HepG2 (cell line): ENCODE results near the gene CD164L2. TPM values are rescaled to one million over a fixed set of nuclear protein-coding genes. Genes with fewer than 3 reads are reported as not detected.
A peak's percentile ranks its signal among the peaks of the same experiment; 100 is the strongest.

ENCODE experiments used
- CREM ChIP-seq, 2 experiments: sonication (generic) in 1 of 2; formaldehyde crosslinking in 1 of 2; IDR thresholded peaks; 2 replicates each; pipeline versions ENCODE4 v1.4.0 to v1.6.1; 2016 to 2020; ENCODE audit warnings: antibody characterized with exemption in 1 of 2, mild to moderate bottlenecking in 1 of 2, missing genetic modification reagents in 1 of 2
- EHMT2 ChIP-seq: fragments of 200-600 bp; sonication (generic); IDR thresholded peaks from 2 replicates; pipeline ENCODE4 v1.7.0; 2017; ENCODE audit warnings: antibody characterized with exemption, low read depth, low read length, borderline replicate concordance
- EZH2 ChIP-seq: conservative IDR thresholded peaks from 2 replicates; pipeline ENCODE4 v1.6.1; 2012; ENCODE audit warnings: mild to moderate bottlenecking, low read depth, low read length, moderate library complexity
- MTF1 ChIP-seq: sonication (generic); formaldehyde crosslinking; IDR thresholded peaks from 2 replicates; pipeline ENCODE4 v1.5.0; 2020; ENCODE audit warnings: missing genetic modification reagents
- NFKBIZ ChIP-seq: IDR thresholded peaks from 2 replicates; pipeline ENCODE4 v1.6.1; 2018; ENCODE audit warnings: missing genetic modification reagents, missing compliant biosample characterization
- RAD51 ChIP-seq: fragments of 450-650 bp; IDR thresholded peaks from 2 replicates; pipeline ENCODE4 v1.6.1; 2016; ENCODE audit warnings: borderline replicate concordance
- ZNF20 ChIP-seq: sonication (generic); formaldehyde crosslinking; IDR thresholded peaks from 2 replicates; pipeline ENCODE4 v1.4.0; 2020; ENCODE audit warnings: mild to moderate bottlenecking, moderate library complexity, missing genetic modification reagents
- ZNF350 ChIP-seq: sonication (generic); formaldehyde crosslinking; IDR thresholded peaks from 2 replicates; pipeline ENCODE4 v1.4.0; 2020; ENCODE audit warnings: mild to moderate bottlenecking, low read depth, missing genetic modification reagents, borderline replicate concordance
- ZNF496 ChIP-seq: sonication (generic); formaldehyde crosslinking; IDR thresholded peaks from 2 replicates; pipeline ENCODE4 v1.8.1; 2023; ENCODE audit warnings: mild to moderate bottlenecking, moderate library complexity, missing genetic modification reagents; ENCODE audit not compliant: insufficient replicate concordance
- ZNF577 ChIP-seq: sonication (generic); formaldehyde crosslinking; IDR thresholded peaks from 2 replicates; pipeline ENCODE4 v1.4.0; 2020; ENCODE audit warnings: mild to moderate bottlenecking, low read depth, missing genetic modification reagents, borderline replicate concordance
- ZNF768 ChIP-seq: sonication (generic); formaldehyde crosslinking; IDR thresholded peaks from 2 replicates; pipeline ENCODE4 v1.4.0; 2020; ENCODE audit warnings: missing genetic modification reagents
- ZNF777 ChIP-seq: sonication (generic); formaldehyde crosslinking; IDR thresholded peaks from 2 replicates; pipeline ENCODE4 v1.4.0; 2020; ENCODE audit warnings: missing genetic modification reagents
- ZNF816 ChIP-seq: sonication (generic); formaldehyde crosslinking; IDR thresholded peaks from 2 replicates; pipeline ENCODE4 v1.8.0; 2022; ENCODE audit warnings: missing genetic modification reagents, mild to moderate bottlenecking, borderline replicate concordance
- ZSCAN29 ChIP-seq: sonication (generic); formaldehyde crosslinking; conservative IDR thresholded peaks from 2 replicates; pipeline ENCODE4 v1.4.0; 2020; ENCODE audit warnings: mild to moderate bottlenecking, missing genetic modification reagents
- polyA plus RNA-seq, 8 experiments: library from polyadenylated mRNA; depleted of rRNA in 3 of 8; stranded (reverse) in 7 of 8; unstranded in 1 of 8; fragments of >200 nt; fragmentation: Illumina TruSeq in 4 of 8; extraction: Trizol in 4 of 8; gene quantifications; 2 replicates each; pipeline versions ENCODE4 v1.2.1 to v1.2.3, GENCODE V29; 2011 to 2016; ENCODE audit warnings: low read depth in 4 of 8, missing spikeins in 1 of 8, mixed read lengths in 1 of 8; ENCODE audit not compliant: insufficient read depth in 1 of 8
- total RNA-seq, 5 experiments: library from RNA; depleted of rRNA; stranded (reverse); fragments of >200 nt; fragmentation: Illumina TruSeq; extraction: Trizol; gene quantifications; 2 replicates each; pipeline ENCODE4 v1.2.3, GENCODE V29; 2016; ENCODE audit warnings: low read depth in 1 of 5
- TF ChIP-seq, protein P1 (sequence below): sonication (generic); formaldehyde crosslinking; IDR thresholded peaks from 2 replicates; pipeline ENCODE4 v1.5.0; 2020; ENCODE audit warnings: missing genetic modification reagents
- TF ChIP-seq, protein P2 (sequence below): sonication (generic); formaldehyde crosslinking; IDR thresholded peaks from 2 replicates; pipeline ENCODE4 v1.5.1; 2020; ENCODE audit warnings: mild to moderate bottlenecking, missing genetic modification reagents, moderate library complexity
- TF ChIP-seq, protein P3 (sequence below): sonication (generic); formaldehyde crosslinking; IDR thresholded peaks from 2 replicates; pipeline ENCODE4 v1.9.0; 2021; ENCODE audit warnings: missing genetic modification reagents, mild to moderate bottlenecking, borderline replicate concordance
- TF ChIP-seq, protein P4 (sequence below): sonication (generic); formaldehyde crosslinking; IDR thresholded peaks from 2 replicates; pipeline ENCODE4 v1.5.0; 2020; ENCODE audit warnings: missing genetic modification reagents
- TF ChIP-seq, protein P5 (sequence below): IDR thresholded peaks from 2 replicates; pipeline ENCODE4 v1.6.1; 2016; ENCODE audit warnings: missing compliant biosample characterization, missing genetic modification reagents, borderline replicate concordance

Gene CD164L2
- total and polyA plus RNA-seq, 2 of the 13 experiments (the other 11 are each of a cell fraction or from before 2014, with no cell fraction given) = not detected

DNA sequence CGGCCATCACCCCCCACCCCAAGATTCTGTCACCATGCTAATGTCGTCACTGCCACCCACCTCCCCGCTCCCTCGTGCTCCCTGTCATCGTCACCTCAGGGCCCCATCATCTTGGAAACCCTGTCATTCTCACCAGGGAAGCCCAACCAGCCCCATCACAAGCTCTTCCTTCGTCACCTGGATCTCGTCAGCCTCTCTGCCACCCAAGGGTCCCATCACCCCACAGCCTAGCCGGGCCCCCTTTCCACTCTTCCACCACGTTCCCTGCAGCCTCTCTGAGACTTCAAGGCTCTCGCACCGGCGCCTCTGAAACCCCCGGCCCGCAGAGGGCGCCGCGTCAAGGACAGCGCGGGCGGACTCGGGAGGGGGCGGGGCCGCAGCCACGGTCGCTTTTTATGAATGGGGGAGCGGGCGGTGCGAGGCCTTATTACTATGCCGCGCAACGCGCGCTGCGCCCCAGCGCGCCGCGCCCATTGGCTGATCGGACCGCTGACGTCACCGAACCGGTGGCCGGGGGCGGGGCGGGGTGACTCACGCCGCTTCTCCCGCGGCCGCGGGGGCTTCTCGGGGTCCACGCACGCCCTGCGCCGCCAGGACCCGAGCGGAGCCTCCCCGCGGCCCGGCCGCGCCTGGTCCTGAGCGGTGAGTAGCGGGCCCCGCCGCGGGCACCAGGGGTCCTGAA is 9.1 kb upstream of the CD164L2 start, which contains the start of gene GPR3 (continued):
- TF ChIP-seq, protein P1, sequence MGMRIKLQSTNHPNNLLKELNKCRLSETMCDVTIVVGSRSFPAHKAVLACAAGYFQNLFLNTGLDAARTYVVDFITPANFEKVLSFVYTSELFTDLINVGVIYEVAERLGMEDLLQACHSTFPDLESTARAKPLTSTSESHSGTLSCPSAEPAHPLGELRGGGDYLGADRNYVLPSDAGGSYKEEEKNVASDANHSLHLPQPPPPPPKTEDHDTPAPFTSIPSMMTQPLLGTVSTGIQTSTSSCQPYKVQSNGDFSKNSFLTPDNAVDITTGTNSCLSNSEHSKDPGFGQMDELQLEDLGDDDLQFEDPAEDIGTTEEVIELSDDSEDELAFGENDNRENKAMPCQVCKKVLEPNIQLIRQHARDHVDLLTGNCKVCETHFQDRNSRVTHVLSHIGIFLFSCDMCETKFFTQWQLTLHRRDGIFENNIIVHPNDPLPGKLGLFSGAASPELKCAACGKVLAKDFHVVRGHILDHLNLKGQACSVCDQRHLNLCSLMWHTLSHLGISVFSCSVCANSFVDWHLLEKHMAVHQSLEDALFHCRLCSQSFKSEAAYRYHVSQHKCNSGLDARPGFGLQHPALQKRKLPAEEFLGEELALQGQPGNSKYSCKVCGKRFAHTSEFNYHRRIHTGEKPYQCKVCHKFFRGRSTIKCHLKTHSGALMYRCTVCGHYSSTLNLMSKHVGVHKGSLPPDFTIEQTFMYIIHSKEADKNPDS (CRISPR knock-in tag) = no peak
- TF ChIP-seq, protein P2, sequence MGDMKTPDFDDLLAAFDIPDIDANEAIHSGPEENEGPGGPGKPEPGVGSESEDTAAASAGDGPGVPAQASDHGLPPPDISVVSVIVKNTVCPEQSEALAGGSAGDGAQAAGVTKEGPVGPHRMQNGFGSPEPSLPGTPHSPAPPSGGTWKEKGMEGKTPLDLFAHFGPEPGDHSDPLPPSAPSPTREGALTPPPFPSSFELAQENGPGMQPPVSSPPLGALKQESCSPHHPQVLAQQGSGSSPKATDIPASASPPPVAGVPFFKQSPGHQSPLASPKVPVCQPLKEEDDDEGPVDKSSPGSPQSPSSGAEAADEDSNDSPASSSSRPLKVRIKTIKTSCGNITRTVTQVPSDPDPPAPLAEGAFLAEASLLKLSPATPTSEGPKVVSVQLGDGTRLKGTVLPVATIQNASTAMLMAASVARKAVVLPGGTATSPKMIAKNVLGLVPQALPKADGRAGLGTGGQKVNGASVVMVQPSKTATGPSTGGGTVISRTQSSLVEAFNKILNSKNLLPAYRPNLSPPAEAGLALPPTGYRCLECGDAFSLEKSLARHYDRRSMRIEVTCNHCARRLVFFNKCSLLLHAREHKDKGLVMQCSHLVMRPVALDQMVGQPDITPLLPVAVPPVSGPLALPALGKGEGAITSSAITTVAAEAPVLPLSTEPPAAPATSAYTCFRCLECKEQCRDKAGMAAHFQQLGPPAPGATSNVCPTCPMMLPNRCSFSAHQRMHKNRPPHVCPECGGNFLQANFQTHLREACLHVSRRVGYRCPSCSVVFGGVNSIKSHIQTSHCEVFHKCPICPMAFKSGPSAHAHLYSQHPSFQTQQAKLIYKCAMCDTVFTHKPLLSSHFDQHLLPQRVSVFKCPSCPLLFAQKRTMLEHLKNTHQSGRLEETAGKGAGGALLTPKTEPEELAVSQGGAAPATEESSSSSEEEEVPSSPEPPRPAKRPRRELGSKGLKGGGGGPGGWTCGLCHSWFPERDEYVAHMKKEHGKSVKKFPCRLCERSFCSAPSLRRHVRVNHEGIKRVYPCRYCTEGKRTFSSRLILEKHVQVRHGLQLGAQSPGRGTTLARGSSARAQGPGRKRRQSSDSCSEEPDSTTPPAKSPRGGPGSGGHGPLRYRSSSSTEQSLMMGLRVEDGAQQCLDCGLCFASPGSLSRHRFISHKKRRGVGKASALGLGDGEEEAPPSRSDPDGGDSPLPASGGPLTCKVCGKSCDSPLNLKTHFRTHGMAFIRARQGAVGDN (CRISPR knock-in tag) = peak; percentile 84
- TF ChIP-seq ZNF350 (CRISPR knock-in tag) (no peak; the same call in 1 of the 2 replicates), ZNF768 (no peak), ZNF777 (CRISPR knock-in tag) (0 out of 2 replicates have a peak, but pooled peaks have one; percentile 16), EHMT2 (no peak), MTF1 (CRISPR knock-in tag) (no peak), EZH2 (no peak), RAD51 (no peak), ZNF577 (CRISPR knock-in tag) (no peak), CREM (IDR thresholded peaks at IDR 0.05) (peak; percentile 26; the same call in 1 of the 2 replicates), CREM (CRISPR knock-in tag; IDR thresholded peaks at IDR 0.05) (no peak), ZSCAN29 (CRISPR knock-in tag) (no peak), ZNF20 (CRISPR knock-in tag) (no peak), ZNF496 (CRISPR knock-in tag) (no peak), NFKBIZ (no peak), ZNF816 (CRISPR knock-in tag) (0 out of 2 replicates have a peak, but pooled peaks have one; percentile 49)
- TF ChIP-seq, protein P3, sequence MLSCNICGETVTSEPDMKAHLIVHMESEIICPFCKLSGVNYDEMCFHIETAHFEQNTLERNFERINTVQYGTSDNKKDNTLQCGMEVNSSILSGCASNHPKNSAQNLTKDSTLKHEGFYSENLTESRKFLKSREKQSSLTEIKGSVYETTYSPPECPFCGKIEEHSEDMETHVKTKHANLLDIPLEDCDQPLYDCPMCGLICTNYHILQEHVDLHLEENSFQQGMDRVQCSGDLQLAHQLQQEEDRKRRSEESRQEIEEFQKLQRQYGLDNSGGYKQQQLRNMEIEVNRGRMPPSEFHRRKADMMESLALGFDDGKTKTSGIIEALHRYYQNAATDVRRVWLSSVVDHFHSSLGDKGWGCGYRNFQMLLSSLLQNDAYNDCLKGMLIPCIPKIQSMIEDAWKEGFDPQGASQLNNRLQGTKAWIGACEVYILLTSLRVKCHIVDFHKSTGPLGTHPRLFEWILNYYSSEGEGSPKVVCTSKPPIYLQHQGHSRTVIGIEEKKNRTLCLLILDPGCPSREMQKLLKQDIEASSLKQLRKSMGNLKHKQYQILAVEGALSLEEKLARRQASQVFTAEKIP (CRISPR knock-in tag) = no peak
- TF ChIP-seq, protein P4, sequence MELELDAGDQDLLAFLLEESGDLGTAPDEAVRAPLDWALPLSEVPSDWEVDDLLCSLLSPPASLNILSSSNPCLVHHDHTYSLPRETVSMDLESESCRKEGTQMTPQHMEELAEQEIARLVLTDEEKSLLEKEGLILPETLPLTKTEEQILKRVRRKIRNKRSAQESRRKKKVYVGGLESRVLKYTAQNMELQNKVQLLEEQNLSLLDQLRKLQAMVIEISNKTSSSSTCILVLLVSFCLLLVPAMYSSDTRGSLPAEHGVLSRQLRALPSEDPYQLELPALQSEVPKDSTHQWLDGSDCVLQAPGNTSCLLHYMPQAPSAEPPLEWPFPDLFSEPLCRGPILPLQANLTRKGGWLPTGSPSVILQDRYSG = no peak
- TF ChIP-seq, protein P5, sequence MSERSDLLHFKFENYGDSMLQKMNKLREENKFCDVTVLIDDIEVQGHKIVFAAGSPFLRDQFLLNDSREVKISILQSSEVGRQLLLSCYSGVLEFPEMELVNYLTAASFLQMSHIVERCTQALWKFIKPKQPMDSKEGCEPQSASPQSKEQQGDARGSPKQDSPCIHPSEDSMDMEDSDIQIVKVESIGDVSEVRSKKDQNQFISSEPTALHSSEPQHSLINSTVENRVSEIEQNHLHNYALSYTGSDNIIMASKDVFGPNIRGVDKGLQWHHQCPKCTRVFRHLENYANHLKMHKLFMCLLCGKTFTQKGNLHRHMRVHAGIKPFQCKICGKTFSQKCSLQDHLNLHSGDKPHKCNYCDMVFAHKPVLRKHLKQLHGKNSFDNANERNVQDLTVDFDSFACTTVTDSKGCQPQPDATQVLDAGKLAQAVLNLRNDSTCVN (CRISPR knock-in tag) = no peak
